BE2C (cell line): ENCODE measurements around the gene PRDM5.

Experiments
- DNase-seq: peaks from one replicate; pipeline ENCODE4 v3.0.0-alpha.2; 2020
- H3K27me3 ChIP-seq: fragments of 250-450 bp; sonication (Bioruptor Pico); 2 replicates; pipeline ENCODE4 v1.5.1; 2020; ENCODE audit warnings: mild to moderate bottlenecking
- H3K36me3 ChIP-seq: fragments of 250-450 bp; sonication (Bioruptor Pico); 2 replicates; pipeline ENCODE4 v1.5.1; 2020; ENCODE audit warnings: mild to moderate bottlenecking
- H3K4me1 ChIP-seq: fragments of 250-450 bp; sonication (Bioruptor Pico); 2 replicates; pipeline ENCODE4 v1.5.1; 2020
- H3K4me3 ChIP-seq: 2 replicates; pipeline ENCODE4 v1.5.1; 2011; ENCODE audit warnings: low read depth, low read length
- H3K9me3 ChIP-seq: fragments of 250-450 bp; sonication (Bioruptor Pico); 2 replicates; pipeline ENCODE4 v1.5.1; 2020
- TF ChIP-seq, protein P1 (sequence below): IDR thresholded peaks from 2 replicates; pipeline ENCODE4 v1.5.1; 2012; ENCODE audit warnings: mild to moderate bottlenecking, low read depth, low read length

Gene PRDM5

DNA sequence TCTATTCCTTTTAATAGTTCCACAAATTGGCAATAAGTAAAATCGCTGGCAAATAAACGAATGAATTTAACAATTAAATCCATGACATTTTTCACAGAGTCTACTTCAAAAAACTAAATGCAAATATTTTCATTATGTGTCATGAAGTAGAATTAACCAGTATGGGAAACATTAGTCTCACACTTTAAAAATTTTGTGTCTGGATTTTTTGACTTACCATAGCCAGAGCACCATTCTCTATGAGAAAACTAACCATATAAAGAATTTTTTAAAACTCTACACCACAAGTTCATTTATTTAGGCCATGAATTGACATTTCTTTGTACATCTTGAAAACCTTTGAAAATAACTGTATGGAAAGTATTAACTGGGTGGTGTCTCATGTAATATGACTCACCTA is 41.2 kb downstream of the PRDM5 start:
- TF ChIP-seq, protein P1, sequence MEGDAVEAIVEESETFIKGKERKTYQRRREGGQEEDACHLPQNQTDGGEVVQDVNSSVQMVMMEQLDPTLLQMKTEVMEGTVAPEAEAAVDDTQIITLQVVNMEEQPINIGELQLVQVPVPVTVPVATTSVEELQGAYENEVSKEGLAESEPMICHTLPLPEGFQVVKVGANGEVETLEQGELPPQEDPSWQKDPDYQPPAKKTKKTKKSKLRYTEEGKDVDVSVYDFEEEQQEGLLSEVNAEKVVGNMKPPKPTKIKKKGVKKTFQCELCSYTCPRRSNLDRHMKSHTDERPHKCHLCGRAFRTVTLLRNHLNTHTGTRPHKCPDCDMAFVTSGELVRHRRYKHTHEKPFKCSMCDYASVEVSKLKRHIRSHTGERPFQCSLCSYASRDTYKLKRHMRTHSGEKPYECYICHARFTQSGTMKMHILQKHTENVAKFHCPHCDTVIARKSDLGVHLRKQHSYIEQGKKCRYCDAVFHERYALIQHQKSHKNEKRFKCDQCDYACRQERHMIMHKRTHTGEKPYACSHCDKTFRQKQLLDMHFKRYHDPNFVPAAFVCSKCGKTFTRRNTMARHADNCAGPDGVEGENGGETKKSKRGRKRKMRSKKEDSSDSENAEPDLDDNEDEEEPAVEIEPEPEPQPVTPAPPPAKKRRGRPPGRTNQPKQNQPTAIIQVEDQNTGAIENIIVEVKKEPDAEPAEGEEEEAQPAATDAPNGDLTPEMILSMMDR = no peak
- Histone ChIP-seq H3K4me1 (no peaks in the 10 kb centered on the region), H3K27me3 (no peaks in the 10 kb centered on the region), H3K4me3 (no peak overlapping the region), H3K36me3 (no peaks in the 10 kb centered on the region), H3K9me3 (no peaks in the 10 kb centered on the region)
- DNase-seq = no peak

DNA sequence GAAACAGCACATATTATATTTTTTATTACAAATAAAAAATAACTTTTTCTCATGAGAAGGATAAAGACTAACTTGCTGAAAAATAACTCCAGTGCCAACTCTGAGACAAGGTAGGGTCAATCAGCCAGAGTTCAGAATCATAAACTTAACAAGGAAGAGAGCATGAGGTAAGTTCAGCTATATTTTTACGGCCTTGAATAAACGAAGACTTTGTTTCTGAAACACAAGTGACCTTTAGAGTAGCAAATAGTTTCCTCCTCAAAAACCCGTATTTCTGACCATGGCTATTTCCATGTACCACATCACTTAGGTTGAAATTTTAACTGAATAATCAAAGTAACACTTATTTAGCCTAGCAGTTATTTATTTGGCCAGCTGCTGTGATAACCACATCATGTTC is 45.5 kb downstream of the PRDM5 start:
- Histone ChIP-seq H3K4me3 (no peak overlapping the region), H3K4me1 (no peaks in the 10 kb centered on the region), H3K27me3 (no peaks in the 10 kb centered on the region), H3K36me3 (no peaks in the 10 kb centered on the region), H3K9me3 (no peaks in the 10 kb centered on the region)
- TF ChIP-seq, protein P1 = no peak
- no peak for DNase-seq

DNA sequence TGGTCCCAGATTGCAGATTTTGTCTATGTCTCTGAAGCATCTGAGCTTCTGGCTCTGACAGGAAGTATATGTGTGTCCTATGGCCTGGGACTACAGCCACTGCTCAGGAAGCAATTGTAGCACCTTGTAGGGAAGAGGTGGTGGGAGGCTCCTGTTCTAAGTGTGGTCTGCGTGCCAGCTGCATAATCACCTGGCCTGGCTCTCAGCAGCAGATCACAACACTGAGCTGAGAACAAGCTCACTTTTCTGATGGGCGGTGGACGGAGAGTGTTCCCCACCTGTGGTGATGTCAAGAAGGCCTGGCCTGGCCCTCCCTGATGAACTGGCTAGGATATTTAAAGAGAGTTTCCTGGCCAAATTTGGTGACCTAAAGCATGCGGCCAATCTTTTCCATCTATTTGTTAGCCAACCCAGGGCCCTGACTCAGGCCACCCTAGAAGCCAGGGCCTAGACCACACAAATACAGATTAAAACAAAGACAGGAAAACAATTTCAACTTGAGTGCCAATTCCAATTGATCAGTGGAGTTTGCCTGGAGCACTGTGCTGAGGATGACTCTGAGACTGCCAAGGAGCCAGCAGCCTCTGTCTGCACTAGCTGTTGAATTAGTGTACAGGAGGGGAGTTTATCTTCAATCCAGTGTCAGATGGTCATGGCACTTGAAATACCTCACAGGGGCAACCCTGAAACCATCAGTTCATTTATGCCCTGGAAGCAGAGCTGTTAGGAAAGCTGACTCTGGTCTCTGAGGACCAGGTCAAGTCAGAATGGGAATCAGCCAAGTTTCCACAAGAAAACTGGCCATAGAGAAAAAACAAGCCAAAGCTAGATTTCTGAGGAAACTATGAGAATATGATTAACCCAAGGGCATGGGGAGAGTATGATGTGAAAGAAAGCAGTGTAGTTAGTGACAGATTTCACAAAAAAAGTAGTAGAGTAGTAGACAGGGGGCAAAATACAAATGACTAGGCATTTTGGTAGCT is 47.4 kb downstream of the PRDM5 start:
- Histone ChIP-seq H3K27me3 (no peaks in the 10 kb centered on the region), H3K9me3 (no peaks in the 10 kb centered on the region), H3K36me3 (no peaks in the 10 kb centered on the region), H3K4me3 (no peak overlapping the region), H3K4me1 (peaks cover 11% of the 10 kb centered on the region)
- TF ChIP-seq, protein P1 = no peak
- DNase-seq = no peak

DNA sequence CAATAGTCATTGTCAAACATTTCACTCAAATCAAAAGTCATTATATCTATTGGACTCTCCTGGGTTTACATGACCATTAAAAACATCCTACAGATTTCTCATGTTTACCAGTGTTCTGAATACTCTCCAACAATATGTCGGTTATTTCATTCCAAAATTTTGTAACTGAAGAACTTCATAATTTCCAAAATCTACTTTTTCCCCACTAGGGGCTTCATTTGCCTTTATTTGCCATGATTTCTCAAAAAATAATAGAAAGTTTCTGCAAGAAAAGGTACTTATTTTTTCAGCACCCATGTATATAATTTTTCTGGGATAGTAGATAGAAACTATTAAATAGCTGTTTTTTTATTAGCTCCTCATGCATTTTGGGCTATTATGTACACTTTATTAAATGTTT is 49.0 kb downstream of the PRDM5 start:
- Histone ChIP-seq H3K9me3 (no peaks in the 10 kb centered on the region), H3K36me3 (no peaks in the 10 kb centered on the region)

DNA sequence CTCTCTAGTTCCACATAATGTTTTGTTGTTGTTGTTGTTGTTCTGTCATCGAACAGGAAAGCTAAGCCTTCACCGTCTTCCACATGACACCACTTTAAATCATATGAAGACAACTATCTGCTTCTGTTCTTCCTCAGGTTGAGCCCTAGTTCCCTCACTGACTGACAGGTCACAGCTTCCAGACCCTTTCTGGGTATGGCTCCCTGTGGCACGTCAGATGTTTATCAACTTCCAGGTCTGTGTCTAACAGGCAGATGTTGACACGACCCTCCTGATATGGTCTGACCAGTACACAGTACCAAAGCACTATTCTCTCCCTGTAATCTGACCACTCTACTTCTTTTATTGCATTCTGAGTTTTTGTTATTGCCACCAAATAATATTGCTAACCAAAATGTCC is 51.4 kb downstream of the PRDM5 start:
- no peaks in the 10 kb centered on the region for H3K36me3 ChIP-seq
- DNase-seq = peak; percentile 57
- no peak overlapping the region for H3K4me3 ChIP-seq
- H3K27me3 ChIP-seq = no peaks in the 10 kb centered on the region
- no peaks in the 10 kb centered on the region for H3K9me3 ChIP-seq
- H3K4me1 ChIP-seq = peaks cover 11% of the 10 kb centered on the region
- TF ChIP-seq, protein P1 = no peak

More for the DNA sequence above, 49.0 kb downstream of the PRDM5 start:
- Histone ChIP-seq H3K4me3 (no peak overlapping the region), H3K27me3 (no peaks in the 10 kb centered on the region), H3K4me1 (peaks cover 11% of the 10 kb centered on the region)
- TF ChIP-seq, protein P1 = peak; percentile 19; the same call in 1 of the 2 replicates
- DNase-seq = no peak

DNA sequence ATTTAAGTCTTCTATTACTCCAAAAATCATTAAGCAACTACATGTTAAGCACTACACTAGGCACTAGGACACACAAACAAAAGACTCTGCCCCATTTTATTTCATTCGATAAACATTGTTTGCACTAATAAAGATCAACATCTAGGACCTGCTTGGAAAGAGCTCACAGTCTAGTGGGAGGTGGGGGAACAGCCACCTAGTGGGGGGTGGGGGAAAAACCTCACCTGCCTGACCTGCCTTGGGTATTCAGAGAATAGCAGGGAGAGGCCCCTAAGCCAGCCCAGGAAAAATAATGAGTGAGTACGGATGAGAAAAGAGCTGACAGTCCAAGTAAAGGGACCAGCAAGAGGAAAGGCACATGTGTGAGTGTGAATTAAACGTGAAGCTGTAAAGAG is 52.2 kb downstream of the PRDM5 start:
- H3K27me3 ChIP-seq = no peaks in the 10 kb centered on the region
- H3K4me3 ChIP-seq = no peak overlapping the region
- no peak for DNase-seq
- peaks cover 11% of the 10 kb centered on the region for H3K4me1 ChIP-seq
- H3K36me3 ChIP-seq = no peaks in the 10 kb centered on the region
- no peaks in the 10 kb centered on the region for H3K9me3 ChIP-seq
- TF ChIP-seq, protein P1 = peak; percentile 39
